NK-92 (cell line): Measurements from ENCODE around the gene TFF3.
"Not testable (repeated sequence)": the region's sequence is repeated elsewhere in the genome, so short reads cannot be mapped to it uniquely, and the experiment has no call there.

Experiments used
- DNase-seq: peaks from one replicate; lab custom pipeline; 2025; ENCODE audit not compliant: unreplicated experiment; lab: John Stamatoyannopoulos, UW

TFF3 gene

DNA sequence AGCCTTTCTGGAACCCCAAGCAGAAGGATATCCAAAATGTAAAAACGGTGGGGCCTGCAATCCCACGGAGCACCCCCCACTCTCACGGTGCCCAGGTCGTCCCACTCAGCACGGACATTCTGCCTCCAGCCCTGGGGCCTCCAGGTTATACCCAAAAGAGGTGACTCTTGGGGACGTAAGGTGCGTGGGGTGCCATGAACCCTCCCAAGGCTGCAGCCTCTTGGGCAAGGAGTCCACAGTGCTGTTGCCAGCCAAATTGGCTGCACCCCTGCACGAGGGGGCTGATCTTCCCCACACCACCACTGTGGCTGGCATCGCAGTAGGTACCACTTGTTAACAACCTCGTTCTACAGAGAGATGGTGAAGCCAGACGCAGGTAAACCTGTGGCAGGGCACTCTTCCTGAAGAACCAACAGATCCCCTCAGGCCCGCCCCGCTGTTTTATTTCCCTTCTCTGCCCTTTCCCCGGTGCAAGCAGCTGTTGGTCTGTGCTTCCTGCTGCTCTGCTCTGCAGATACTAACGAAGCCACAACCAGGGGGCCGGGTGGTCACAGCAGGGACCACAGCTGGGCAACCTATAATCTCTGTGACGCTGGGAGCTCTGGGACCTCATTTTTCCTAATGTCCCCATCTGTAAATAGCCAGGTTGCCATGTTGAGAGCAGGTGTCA lies 8.7 kb downstream of the TFF3 start:
- no peak for DNase-seq

GRCh38 chr21:42305707-42306147 lies 9.5 kb downstream of the TFF3 start:
- DNase-seq = no peak

GRCh38 chr21:42304556-42305454 lies 10.4 kb downstream of the TFF3 start:
- no peak for DNase-seq

DNA sequence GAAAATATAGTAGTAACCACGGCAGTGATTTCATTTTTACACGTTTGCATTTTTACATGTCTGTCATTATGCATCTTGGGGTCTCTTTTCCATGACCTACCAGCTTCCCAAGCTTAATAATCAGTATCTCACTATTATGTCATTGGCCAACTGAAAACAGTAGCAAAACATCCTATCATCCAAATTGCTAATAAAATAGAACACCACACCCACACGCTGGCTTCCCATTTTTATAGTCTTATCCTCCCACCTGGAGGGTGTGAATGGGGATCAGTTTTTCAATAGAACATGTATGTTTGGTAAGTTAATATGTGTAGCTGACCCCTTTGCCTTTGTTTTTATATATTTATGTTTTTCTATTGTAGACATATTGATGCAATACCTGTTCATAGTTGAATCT lies 11.8 kb downstream of the TFF3 start:
- DNase-seq = no peak

DNA sequence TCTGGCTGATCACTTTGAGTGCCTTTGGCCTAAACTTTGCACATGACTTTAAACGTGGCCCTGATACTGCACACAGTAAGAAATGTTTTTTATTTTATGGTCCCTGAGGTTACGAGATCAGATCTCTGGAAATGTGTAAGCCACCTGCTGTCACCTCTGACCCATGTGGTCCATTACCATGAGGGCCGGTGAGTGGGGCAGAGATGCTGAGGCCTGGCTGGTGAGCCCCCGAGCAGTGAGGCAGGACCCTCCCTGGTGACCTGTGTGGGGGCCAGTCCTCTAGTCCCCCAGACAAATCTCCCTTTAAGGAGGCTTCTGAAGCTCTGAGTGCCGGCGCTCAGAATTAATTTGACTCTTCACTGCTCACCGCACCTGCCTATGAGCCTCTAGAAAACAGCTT lies 12.4 kb downstream of the TFF3 start:
- no peak for DNase-seq

DNA sequence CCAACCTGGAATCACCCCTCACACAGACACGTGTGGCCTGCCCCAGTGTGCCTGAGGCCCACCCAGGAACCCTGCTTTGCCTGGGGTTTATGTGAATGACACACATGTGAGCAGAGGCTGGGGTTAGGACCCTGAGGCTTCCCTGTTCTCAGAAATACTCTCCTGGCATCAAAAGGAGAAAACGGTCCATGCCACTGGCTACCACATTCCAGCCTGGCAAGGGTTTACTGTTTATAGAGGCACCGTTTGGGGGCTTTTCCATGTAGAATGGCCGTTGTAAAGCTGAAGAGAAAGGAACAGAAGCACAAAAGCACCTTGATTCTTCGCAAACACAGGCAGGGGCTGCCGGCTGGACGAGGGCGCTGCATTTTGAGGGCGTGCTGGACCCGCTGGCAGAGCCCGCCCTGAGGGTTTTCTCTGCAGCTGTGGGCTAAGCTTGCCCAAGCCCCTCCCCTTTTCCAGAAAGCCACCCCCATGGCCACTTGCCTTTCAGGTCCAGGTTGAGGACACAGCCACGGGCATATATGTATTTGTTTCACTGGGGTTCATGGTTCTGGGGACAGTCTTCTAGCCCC lies 13.0 kb downstream of the TFF3 start:
- no peak for DNase-seq

GRCh38 chr21:42301371-42302075 lies 13.7 kb downstream of the TFF3 start:
- no peak for DNase-seq

DNA sequence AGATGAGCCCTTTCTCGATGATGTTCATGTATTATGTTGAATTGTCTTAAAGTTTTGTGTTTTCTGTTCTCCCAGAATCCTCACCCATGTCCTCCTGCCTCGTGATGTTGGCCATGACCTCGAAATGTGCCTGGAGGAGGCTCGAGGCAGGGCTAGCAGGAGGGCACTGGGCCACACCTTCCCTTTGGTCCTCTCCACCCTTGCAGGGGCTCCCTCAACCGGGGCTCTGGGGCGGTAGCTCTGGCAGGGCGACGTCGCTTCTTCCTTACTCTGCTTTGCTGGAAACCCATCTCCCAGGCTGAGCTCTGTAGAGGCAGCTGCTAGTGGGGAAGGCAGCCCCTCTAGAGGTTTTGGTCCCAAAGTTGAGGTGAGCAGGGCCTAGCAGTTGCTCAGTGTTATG lies 14.3 kb downstream of the TFF3 start:
- no peak for DNase-seq

DNA sequence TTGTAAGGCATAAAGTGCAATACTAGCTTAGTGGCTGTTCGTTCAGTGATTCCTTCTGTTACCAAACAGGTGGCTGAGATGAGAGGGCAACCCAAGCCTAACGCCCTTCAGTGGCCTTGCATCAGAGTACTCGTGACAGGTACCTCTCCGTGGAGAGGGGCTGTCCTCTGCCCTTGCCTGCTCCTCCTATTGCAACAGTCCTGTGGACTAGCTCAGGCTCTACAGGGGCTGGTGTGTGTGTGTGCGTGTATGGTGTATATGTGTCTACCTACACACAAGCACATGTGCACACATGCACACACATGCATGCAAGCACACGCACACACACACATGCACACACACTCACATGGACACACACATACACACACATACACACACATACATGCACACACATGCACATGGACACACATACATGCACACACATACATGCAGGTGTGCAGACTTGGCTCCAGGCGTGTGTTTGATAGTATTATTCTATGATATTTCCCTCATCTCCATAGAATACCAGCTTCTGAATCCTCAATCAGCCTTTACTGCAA lies 15.1 kb downstream of the TFF3 start:
- DNase-seq = no peak

GRCh38 chr21:42299324-42300044 lies 15.7 kb downstream of the TFF3 start:
- DNase-seq = no peak

- DNase-seq = no peak
Observed at GRCh38 chr21:42298657-42299056, 16.6 kb downstream of the TFF3 start.

- DNase-seq = no peak
Observed at GRCh38 chr21:42298237-42298636, 17.0 kb downstream of the TFF3 start.

DNA sequence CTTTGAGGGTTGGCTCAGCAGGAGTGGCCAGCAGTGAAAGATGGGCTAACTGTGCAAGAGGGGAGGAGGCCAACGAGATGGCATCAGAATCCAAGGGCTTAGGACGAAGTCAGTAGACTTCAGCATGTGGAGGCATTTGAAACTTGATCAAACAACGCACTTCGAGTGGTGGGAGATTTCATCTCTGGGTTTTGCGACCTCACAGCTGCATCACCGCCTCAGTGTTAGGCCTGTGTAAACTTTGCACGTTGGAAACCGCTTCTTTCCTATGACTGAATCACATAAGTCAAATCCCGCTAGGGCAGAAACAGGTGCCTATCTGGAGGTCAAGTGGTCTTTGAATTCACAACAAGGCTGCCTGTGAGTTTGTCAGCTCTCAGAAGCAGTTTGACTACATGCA lies 17.8 kb downstream of the TFF3 start:
- DNase-seq = no peak

- DNase-seq = no peak
Observed at GRCh38 chr21:42296501-42296900, 18.7 kb downstream of the TFF3 start.

DNA sequence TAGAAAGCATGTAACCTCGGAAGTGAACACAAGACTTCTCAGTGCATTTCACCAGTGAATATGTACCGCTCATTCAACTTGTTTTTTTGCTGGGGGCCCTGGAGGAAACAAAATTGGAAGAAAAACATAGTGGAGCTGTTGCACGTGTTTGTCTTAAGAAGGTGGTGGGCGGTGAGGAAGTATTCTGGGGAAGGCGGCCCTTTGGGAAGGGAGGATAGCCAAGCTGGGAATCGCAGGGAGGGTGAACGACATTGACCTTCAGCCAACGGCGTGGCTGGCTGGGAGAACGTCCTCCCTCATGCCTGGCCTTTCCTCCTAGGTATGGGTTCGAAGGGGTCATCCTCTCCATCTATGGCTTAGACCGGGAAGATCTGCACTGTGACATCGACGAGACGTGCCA lies 19.4 kb downstream of the TFF3 start:
- no peak for DNase-seq

DNA sequence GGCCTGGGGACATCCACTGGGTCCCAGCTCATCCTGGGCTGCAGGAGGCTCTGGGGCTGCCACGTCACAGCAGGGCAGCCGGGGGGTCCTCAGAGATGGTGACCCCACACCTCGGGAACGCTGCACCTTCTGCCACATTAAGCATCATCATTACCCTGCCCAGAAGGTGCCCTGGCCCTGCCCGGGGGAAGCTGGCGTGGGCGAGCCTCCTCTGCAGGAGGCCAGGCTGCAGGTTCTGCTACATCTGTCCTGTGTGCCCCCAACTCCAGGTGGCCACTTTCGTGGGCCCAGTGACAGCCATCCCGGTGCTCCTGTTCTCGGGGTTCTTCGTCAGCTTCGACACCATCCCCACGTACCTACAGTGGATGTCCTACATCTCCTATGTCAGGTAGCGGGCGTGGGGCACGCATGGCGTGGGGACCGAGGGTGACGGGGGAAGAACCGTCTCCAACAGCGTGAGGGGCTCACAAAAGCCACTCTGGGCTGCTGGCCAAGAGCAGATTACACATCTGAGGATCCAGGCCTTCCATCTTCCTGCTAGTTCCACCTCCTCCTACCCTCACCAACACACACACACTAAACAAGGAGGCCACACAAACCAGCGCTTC lies 20.8 kb downstream of the TFF3 start:
- no peak for DNase-seq

- no peak for DNase-seq
Observed at GRCh38 chr21:42293649-42294272, 21.4 kb downstream of the TFF3 start.

GRCh38 chr21:42292563-42293142 lies 22.6 kb downstream of the TFF3 start:
- not testable (repeated sequence) for DNase-seq
